Measurements from ENCODE around the gene GPR25. TPM values are rescaled to one million over a fixed set of nuclear protein-coding genes. Genes with fewer than 3 reads are reported as not detected.

Gene GPR25
- total RNA-seq, 1 donor from 2014 or later, result not detected

DNA sequence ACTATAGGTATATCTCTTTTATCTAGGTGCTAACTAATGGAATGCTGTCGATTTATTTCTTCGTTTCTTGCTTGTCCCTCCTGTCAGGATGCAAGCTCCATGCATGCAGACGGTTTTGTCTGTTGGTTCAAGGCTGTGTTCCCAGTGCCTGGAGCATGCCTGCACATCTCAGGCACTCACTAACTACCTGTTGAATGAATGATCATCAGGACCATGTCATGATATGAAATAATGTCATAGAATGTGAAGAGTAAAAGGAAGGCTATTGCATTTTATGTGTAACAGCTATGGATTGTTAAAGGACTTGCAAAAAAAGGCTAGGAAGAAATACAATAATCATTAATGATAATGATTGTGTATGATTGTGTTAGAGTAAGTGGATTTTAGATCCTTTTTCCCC lies 4.2 kb downstream of the GPR25 start:
- H2AFZ ChIP-seq (ENCODE audit: low read depth, low read length), result no peak overlapping the region
- H3K4me1 Mint-ChIP-seq (ENCODE audit: low read depth, unreplicated experiment), result peaks cover 2% of the 10 kb centered on the region
- peaks cover 10% of the 10 kb centered on the region for H3K4me1 ChIP-seq (ENCODE audit: insufficient read depth, low read length)
- H3K9ac ChIP-seq (ENCODE audit: low read length), result no peak overlapping the region
- H4K20me1 ChIP-seq (ENCODE audit: insufficient read depth, low read length), result no peaks in the 10 kb centered on the region
- TF ChIP-seq, protein P1, sequence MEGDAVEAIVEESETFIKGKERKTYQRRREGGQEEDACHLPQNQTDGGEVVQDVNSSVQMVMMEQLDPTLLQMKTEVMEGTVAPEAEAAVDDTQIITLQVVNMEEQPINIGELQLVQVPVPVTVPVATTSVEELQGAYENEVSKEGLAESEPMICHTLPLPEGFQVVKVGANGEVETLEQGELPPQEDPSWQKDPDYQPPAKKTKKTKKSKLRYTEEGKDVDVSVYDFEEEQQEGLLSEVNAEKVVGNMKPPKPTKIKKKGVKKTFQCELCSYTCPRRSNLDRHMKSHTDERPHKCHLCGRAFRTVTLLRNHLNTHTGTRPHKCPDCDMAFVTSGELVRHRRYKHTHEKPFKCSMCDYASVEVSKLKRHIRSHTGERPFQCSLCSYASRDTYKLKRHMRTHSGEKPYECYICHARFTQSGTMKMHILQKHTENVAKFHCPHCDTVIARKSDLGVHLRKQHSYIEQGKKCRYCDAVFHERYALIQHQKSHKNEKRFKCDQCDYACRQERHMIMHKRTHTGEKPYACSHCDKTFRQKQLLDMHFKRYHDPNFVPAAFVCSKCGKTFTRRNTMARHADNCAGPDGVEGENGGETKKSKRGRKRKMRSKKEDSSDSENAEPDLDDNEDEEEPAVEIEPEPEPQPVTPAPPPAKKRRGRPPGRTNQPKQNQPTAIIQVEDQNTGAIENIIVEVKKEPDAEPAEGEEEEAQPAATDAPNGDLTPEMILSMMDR (IDR thresholded peaks at IDR 0.05; ENCODE audit: insufficient read depth, low read depth, low read length), result no peak
- TF ChIP-seq EZH2 (IDR thresholded peaks at IDR 0.05; ENCODE audit: insufficient read depth, low read length), result no peak
- H3K4me2 ChIP-seq (ENCODE audit: low read length), result no peak overlapping the region
- no peaks in the 10 kb centered on the region for H3K36me3 ChIP-seq (ENCODE audit: insufficient read depth, low read length)
- no peak overlapping the region for H3K4me3 Mint-ChIP-seq (ENCODE audit: unreplicated experiment)
- H3K27ac Mint-ChIP-seq (ENCODE audit: unreplicated experiment), result no peak overlapping the region
- DNase-seq (ENCODE audit: low read depth), result no peak
- no peaks in the 10 kb centered on the region for H3K79me2 ChIP-seq (ENCODE audit: insufficient read depth, low read length)
- H3K9me3 ChIP-seq (ENCODE audit: insufficient read depth, low read depth, low read length), result no peaks in the 10 kb centered on the region
- H3K27me3 ChIP-seq (ENCODE audit: insufficient read depth, low read length), result peaks cover 52% of the 10 kb centered on the region
- no peak for FAIRE-seq
- no peak overlapping the region for H3K27ac ChIP-seq (ENCODE audit: low read depth, low read length)
- H3K9me3 Mint-ChIP-seq (ENCODE audit: unreplicated experiment), result no peaks in the 10 kb centered on the region
- H3K36me3 Mint-ChIP-seq (ENCODE audit: low read depth, unreplicated experiment), result no peaks in the 10 kb centered on the region
- H3K4me3 ChIP-seq (ENCODE audit: insufficient read depth, low read depth, low read length), result no peak overlapping the region
- peaks cover 28% of the 10 kb centered on the region for H3K27me3 Mint-ChIP-seq (ENCODE audit: low read depth, unreplicated experiment)

- Histone ChIP-seq H3K9ac (ENCODE audit: low read length) (no peak overlapping the region), H3K4me3 (ENCODE audit: insufficient read depth, low read depth, low read length) (no peak overlapping the region), H3K79me2 (ENCODE audit: insufficient read depth, low read length) (no peaks in the 10 kb centered on the region), H2AFZ (ENCODE audit: low read depth, low read length) (no peak overlapping the region), H3K9me3 (ENCODE audit: insufficient read depth, low read depth, low read length) (no peaks in the 10 kb centered on the region), H3K4me2 (ENCODE audit: low read length) (no peak overlapping the region), H3K4me1 (ENCODE audit: insufficient read depth, low read length) (peaks cover 8% of the 10 kb centered on the region), H3K36me3 (ENCODE audit: insufficient read depth, low read length) (no peaks in the 10 kb centered on the region), H4K20me1 (ENCODE audit: insufficient read depth, low read length) (no peaks in the 10 kb centered on the region), H3K27me3 (ENCODE audit: insufficient read depth, low read length) (peaks cover 46% of the 10 kb centered on the region), H3K27ac (ENCODE audit: low read depth, low read length) (no peak overlapping the region)
- Mint-ChIP-seq H3K4me1 (ENCODE audit: low read depth, unreplicated experiment) (peaks cover 2% of the 10 kb centered on the region), H3K9me3 (ENCODE audit: unreplicated experiment) (no peaks in the 10 kb centered on the region), H3K27ac (ENCODE audit: unreplicated experiment) (peak overlapping the region; percentile 47), H3K27me3 (ENCODE audit: low read depth, unreplicated experiment) (peaks cover 28% of the 10 kb centered on the region), H3K4me3 (ENCODE audit: unreplicated experiment) (no peak overlapping the region), H3K36me3 (ENCODE audit: low read depth, unreplicated experiment) (no peaks in the 10 kb centered on the region)
- FAIRE-seq (no peak), DNase-seq (ENCODE audit: low read depth) (no peak)
- TF ChIP-seq EZH2 (IDR thresholded peaks at IDR 0.05; ENCODE audit: insufficient read depth, low read length), result no peak
- TF ChIP-seq, protein P1 (IDR thresholded peaks at IDR 0.05; ENCODE audit: insufficient read depth, low read depth, low read length), result no peak
Observed at GRCh38 chr1:200877839-200878551, 5.2 kb downstream of the GPR25 start.

DNA sequence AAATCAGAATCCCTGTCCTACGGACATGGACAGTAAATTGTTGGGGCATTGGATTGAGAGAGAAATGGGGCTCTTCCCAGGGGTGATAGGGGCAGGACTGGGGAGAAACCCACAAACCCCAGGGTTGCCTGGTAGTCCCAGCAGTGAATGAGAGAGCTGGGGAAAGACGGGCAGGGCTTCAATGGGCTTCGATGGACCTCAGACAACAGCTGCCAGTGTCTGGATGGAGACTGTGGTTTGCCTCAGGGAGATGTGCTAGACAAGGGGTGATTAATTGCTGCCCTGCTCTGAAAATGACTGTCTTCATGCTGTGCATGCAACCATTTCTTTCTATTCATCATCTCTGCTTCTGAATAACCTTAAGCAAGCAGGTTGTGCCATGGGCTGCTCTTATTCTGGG lies 7.4 kb downstream of the GPR25 start:
- no peak for FAIRE-seq
- peaks cover 24% of the 10 kb centered on the region for H3K27me3 ChIP-seq (ENCODE audit: insufficient read depth, low read length)

More for the DNA sequence above, 7.4 kb downstream of the GPR25 start:
- TF ChIP-seq EZH2 (IDR thresholded peaks at IDR 0.05; ENCODE audit: insufficient read depth, low read length), result no peak
- TF ChIP-seq, protein P1 (IDR thresholded peaks at IDR 0.05; ENCODE audit: insufficient read depth, low read depth, low read length), result no peak
- no peak overlapping the region for H3K4me3 Mint-ChIP-seq (ENCODE audit: unreplicated experiment)
- Histone ChIP-seq H3K36me3 (ENCODE audit: insufficient read depth, low read length) (no peaks in the 10 kb centered on the region), H3K9ac (ENCODE audit: low read length) (no peak overlapping the region), H3K4me3 (ENCODE audit: insufficient read depth, low read depth, low read length) (no peak overlapping the region), H3K4me1 (ENCODE audit: insufficient read depth, low read length) (no peaks in the 10 kb centered on the region), H3K27ac (ENCODE audit: low read depth, low read length) (no peak overlapping the region), H3K4me2 (ENCODE audit: low read length) (no peak overlapping the region), H3K9me3 (ENCODE audit: insufficient read depth, low read depth, low read length) (no peaks in the 10 kb centered on the region), H2AFZ (ENCODE audit: low read depth, low read length) (no peak overlapping the region), H4K20me1 (ENCODE audit: insufficient read depth, low read length) (no peaks in the 10 kb centered on the region), H3K79me2 (ENCODE audit: insufficient read depth, low read length) (no peaks in the 10 kb centered on the region)
- DNase-seq (ENCODE audit: low read depth), result no peak
- H3K9me3 Mint-ChIP-seq (ENCODE audit: unreplicated experiment), result no peaks in the 10 kb centered on the region
- H3K27ac Mint-ChIP-seq (ENCODE audit: unreplicated experiment), result no peak overlapping the region
- H3K4me1 Mint-ChIP-seq (ENCODE audit: low read depth, unreplicated experiment), result peaks cover 2% of the 10 kb centered on the region
- peaks cover 20% of the 10 kb centered on the region for H3K27me3 Mint-ChIP-seq (ENCODE audit: low read depth, unreplicated experiment)
- no peaks in the 10 kb centered on the region for H3K36me3 Mint-ChIP-seq (ENCODE audit: low read depth, unreplicated experiment)

All from astrocyte (in vitro differentiated cells and primary cell).